Pancreas (tissue), 10 donors: ENCODE measurements around the gene DDR1. TPM values are rescaled to one million over a fixed set of nuclear protein-coding genes. Genes with fewer than 3 reads are reported as not detected.
A peak's percentile ranks its signal among the peaks of the same experiment; 100 is the strongest.

ENCODE experiments used
- ATAC-seq, 4 donors: fragments of 200-7000 bp; cut with Tn5 transposase; one replicate each; pipeline versions ENCODE4 v1.8.0 to v1.9.1; 2020; ENCODE audit warnings: mild to moderate bottlenecking in 4 of 4, moderate library complexity in 4 of 4
- DNase-seq, 6 donors: peaks; one replicate each; pipeline ENCODE4 v3.0.0-alpha.2; 2020
- FAIRE-seq: peaks from 2 replicates; lab custom pipeline; 2012; peaks lifted over from hg19 to GRCh38; lab: Jason Lieb, UNC
- H3K27ac ChIP-seq, 4 donors: fragments of 200-600 bp; sonication (generic); 1 replicate in 3 of 4; 2 replicates in 1 of 4; pipeline versions ENCODE4 v1.5.0 to v1.8.0; 2020
- H3K27me3 ChIP-seq, 4 donors: fragments of 200-600 bp; one replicate each; pipeline ENCODE4 v1.8.0; 2021
- H3K36me3 ChIP-seq, 3 donors: fragments of 200-600 bp; sonication (generic) in 1 of 3; one replicate each; pipeline versions ENCODE4 v1.5.0 to v1.8.0; 2020 to 2021
- H3K4me1 ChIP-seq, 3 donors: fragments of 200-600 bp; one replicate each; pipeline ENCODE4 v1.8.0; 2021
- H3K4me3 ChIP-seq, 4 donors: fragments of 200-600 bp; sonication (generic) in 2 of 4; one replicate each; pipeline versions ENCODE4 v1.5.0 to v1.8.0; 2020 to 2021
- H3K9me3 ChIP-seq, 4 donors: fragments of 200-600 bp; one replicate each; pipeline ENCODE4 v1.8.0; 2021
- CTCF ChIP-seq, 4 donors: fragments of 200-600 bp; sonication (generic) in 3 of 4; IDR thresholded peaks; one replicate each; pipeline versions ENCODE4 v1.5.0 to v1.8.0; 2021; ENCODE audit warnings: antibody characterized with exemption in 4 of 4
- WGBS, 2 donors: extraction: QIAGEN DNeasy Blood & Tissue Kit; methylation state at CpG; one replicate each; pipeline ENCODE4 v1.1.7; 2013; 5-methylcytosine and 5-hydroxymethylcytosine counted together
- intact Hi-C, 3 donors: fragments of 100-400 bp; cut with DNase I; formaldehyde crosslinking; loops; one replicate each; pipeline versions ENCODE4 v1.11.1 to v1.14.2; 2022
- polyA plus RNA-seq, 2 donors: library from polyadenylated mRNA; stranded (reverse); fragments of 200-250 nt; gene quantifications; one replicate each; pipeline ENCODE4 v1.2.3, GENCODE V29; 2013
- total RNA-seq, 6 donors: library from RNA; stranded (reverse); fragmentation: NEBNext Ultra II Directional in 4 of 6; extraction: Animal tissue kit (Norgen Biotek cat#: 25700) in 4 of 6; gene quantifications; one replicate each; pipeline versions ENCODE4 v1.2.1 to v1.2.4, GENCODE V29; 2021 to 2023
- donor health status: healthy with polysubstance abuse.
- donor health status: DM: no; HTN: no; CAD: no; lungs with moderate emphysema.
- donor health status: DM: no; HTN: no; CAD: no.
- donor health status: control.
- donor health status: control.
- donor health status: Bipolar disorder and iron deficiency.
- donor health status: DM: yes; HTN: yes; CAD: no.
- donor health status: DM: no; HTN: no; CAD: no.
- donor health status: DM: no; HTN: no; CAD: no.
- donor health status: DM: yes; HTN: yes; CAD: no.

The DDR1 gene
- total and polyA plus RNA-seq, 8 donors: 92.7 to 160 (median 118) TPM

- no peak for DNase-seq
- no peak for FAIRE-seq
- H3K4me1 ChIP-seq: peaks cover 0 to 1% (median 0%) of the 10 kb centered on the region in 3 donors
- no peak overlapping the region for H3K4me3 ChIP-seq
- no peak for TF ChIP-seq CTCF (IDR thresholded peaks at IDR 0.05)
- H3K36me3 ChIP-seq: no peaks in the 10 kb centered on the region
- no peak overlapping the region for H3K27ac ChIP-seq
- no peaks in the 10 kb centered on the region for H3K9me3 ChIP-seq
- WGBS, 2 donors: 39 to 47% methylated on average over 3 of the region's 3 CpGs
- ATAC-seq: no peak
- no peaks in the 10 kb centered on the region for H3K27me3 ChIP-seq
- intact Hi-C loops: loop anchor here in 1 of 3 donors (10.0 kb wide), 1 partner anchor 78 kb away; the partner anchor contains the start of gene VARS2
These were observed 47.4 kb upstream of the DDR1 start for GRCh38 chr6:30836957-30837356.

GRCh38 chr6:30837432-30837831 is 46.9 kb upstream of the DDR1 start:
- no peak overlapping the region for H3K4me3 ChIP-seq
- DNase-seq: no peak
- FAIRE-seq: no peak
- TF ChIP-seq CTCF (IDR thresholded peaks at IDR 0.05): no peak
- H3K36me3 ChIP-seq: no peaks in the 10 kb centered on the region
- no peak for ATAC-seq
- H3K27ac ChIP-seq: no peak overlapping the region
- intact Hi-C loops: loop anchor here in 1 of 3 donors (10.0 kb wide), 1 partner anchor 77 kb away; the partner anchor contains the start of gene VARS2
- 74 to 84% methylated on average over 6 of the region's 6 CpGs for WGBS, 2 donors
- no peaks in the 10 kb centered on the region for H3K27me3 ChIP-seq
- H3K4me1 ChIP-seq: peaks cover 0 to 5% (median 0%) of the 10 kb centered on the region in 3 donors
- no peaks in the 10 kb centered on the region for H3K9me3 ChIP-seq

GRCh38 chr6:30837870-30838269 is 46.4 kb upstream of the DDR1 start:
- Histone ChIP-seq H3K4me3 (no peak overlapping the region), H3K4me1 (peaks cover 0 to 9% (median 0%) of the 10 kb centered on the region in 3 donors), H3K9me3 (no peaks in the 10 kb centered on the region), H3K27ac (no peak overlapping the region), H3K36me3 (no peaks in the 10 kb centered on the region), H3K27me3 (no peaks in the 10 kb centered on the region)
- FAIRE-seq: no peak
- TF ChIP-seq CTCF (IDR thresholded peaks at IDR 0.05): no peak
- no peak for DNase-seq
- no peak for ATAC-seq
- WGBS, 2 donors: 43 to 57% methylated on average over 1 of the region's 1 CpG
- intact Hi-C loops: loop anchor here in 1 of 3 donors (10.0 kb wide), 1 partner anchor 77 kb away; the partner anchor contains the start of gene VARS2

- intact Hi-C loops: loop anchor here in 1 of 3 donors (10.0 kb wide), 1 partner anchor 75 kb away; the partner anchor contains the start of gene VARS2
- peaks cover 0 to 10% (median 0%) of the 10 kb centered on the region in 3 donors for H3K4me1 ChIP-seq
- no peaks in the 10 kb centered on the region for H3K27me3 ChIP-seq
- H3K9me3 ChIP-seq: no peaks in the 10 kb centered on the region
- WGBS, 2 donors: 97% methylated on average over 2 of the region's 2 CpGs
- DNase-seq: peak in 1 of 6 donors; percentile 21
- no peak overlapping the region for H3K27ac ChIP-seq
- no peak for TF ChIP-seq CTCF (IDR thresholded peaks at IDR 0.05)
- H3K36me3 ChIP-seq: no peaks in the 10 kb centered on the region
- no peak for FAIRE-seq
- H3K4me3 ChIP-seq: no peak overlapping the region
- peak in 1 of 4 donors; percentile 27 for ATAC-seq
These were observed 44.6 kb upstream of the DDR1 start for GRCh38 chr6:30839671-30840070.
